Suppressor macrophage treated with lipopolysaccharide for 4 hours (primary cell): ENCODE measurements around the gene CD302.
"Not testable (repeated sequence)": the region's sequence is repeated elsewhere in the genome, so short reads cannot be mapped to it uniquely, and the experiment has no call there.

Source experiments
- DNase-seq: peaks from one replicate; pipeline ENCODE4 v3.0.0-alpha.2; 2020

Gene CD302, protein sequence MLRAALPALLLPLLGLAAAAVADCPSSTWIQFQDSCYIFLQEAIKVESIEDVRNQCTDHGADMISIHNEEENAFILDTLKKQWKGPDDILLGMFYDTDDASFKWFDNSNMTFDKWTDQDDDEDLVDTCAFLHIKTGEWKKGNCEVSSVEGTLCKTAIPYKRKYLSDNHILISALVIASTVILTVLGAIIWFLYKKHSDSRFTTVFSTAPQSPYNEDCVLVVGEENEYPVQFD

DNA sequence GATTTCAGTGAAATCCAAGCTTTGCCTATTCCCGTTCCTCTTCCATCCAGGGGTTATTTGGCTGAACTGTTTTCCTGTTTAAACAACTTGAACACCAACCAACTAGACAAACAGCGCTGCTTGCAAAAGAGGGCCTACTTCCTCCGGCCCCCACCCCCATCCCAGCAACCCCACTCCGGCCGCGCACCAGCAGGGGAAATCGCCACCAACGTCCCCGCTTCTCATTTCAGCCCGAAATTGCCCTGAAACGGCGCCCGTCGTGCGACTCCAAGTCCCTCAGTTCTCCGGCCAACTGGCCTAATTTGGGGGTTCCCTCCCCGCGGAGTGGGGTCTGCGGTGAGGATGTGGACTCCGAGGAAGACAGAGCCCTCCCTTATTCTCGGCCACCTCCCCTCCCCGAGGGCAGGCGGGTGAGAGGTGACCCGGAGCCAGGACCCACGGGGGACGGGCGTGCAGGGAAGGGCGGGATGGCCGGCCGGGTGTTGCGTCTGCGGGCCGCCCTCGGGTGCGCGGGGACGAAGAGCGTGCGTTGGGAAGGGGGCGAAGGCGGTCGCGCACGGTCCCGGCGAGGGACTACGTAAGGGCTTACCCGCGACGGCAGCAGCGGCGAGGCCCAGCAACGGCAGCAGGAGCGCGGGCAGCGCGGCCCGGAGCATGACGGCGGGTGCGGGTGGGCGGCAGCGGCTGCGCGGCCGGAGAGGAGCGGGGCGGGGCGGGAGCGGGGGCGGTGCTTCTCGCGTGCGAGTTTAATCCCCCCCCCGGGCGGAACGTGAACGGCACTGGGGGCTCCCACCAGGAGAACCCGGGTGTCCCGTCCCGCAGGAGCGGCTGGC lies at the start of gene CD302:
TSS of gene CD302 (minus strand) at position 666 of the 833 bp plus-strand sequence. CDS start at position 656, 10 bp downstream.
- DNase-seq, result peak; percentile 62

DNA sequence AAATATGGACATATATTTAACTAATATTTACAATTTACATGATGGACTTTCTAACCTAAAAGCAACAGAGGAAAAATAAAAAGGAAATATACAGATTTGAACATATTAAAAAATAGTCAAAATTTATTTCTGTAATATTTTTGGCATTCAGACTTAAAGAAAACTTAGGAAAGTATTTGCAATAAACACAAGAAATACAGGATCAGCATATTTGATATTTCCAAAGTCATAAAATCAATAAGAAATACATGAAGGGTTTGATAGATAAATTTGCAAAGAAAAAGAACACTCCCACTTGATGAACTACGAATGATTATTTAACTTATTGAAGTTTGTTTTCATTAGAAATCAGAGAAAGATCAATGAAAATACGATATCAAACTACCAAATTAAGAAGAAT lies 48.6 kb upstream of the CD302 start:
- no peak for DNase-seq

DNA sequence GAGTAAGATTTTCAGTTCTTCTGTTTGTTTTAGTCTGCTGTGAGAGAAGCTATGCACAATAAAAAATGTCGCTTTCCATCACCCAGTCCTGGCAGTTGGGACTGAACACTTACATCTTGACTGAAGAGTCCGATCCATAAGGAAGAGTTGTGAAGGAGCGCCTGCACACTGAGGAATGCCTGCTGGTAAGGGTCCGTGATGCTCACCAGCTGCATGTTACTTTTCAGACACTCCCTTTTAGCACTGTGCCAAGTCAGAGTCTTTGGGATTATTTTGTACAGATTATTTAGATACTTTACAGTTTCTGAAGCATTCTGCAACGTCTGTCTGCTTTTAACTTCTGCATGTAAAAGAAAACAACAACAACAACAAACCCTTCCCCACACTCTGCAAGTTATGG lies 42.6 kb upstream of the CD302 start:
- DNase-seq, result no peak

DNA sequence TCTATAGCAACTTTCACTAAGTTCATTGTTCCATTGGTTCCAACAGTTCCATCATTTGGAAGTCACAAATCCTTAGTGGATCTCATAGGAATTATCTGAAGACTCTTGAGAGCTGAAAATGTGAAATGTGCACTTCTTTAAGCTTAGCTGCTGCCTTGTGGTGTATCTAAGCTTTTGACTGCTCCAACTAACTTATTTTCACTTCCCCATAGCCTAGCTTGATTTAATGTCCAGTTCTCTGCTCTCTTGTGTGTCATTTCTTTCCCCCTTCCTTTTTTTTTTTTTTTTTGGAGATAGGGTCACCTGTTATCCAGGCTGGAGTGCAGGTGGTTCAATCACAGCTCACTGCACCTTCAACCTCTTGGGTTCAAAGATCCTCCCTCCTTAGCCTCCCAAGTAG lies 34.9 kb upstream of the CD302 start:
- peak; percentile 37 for DNase-seq

DNA sequence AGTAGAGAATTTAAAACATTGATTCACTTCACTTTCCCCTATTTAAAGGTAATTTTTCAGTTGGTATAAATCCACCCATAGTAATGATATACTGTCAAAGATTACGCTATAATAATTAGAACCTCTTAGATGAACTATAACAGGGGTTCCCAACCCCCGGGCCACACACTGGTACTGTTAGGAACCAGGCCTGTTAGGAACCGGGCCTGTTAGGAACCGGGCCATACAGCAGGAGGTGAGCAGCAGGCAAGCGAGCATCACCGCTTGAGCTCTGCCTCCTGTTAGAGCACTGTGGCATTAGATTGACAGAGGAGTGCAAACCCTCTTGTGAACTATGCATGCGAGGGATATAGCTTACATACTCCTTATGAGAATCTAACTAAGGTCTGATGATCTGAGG lies 34.0 kb upstream of the CD302 start:
- DNase-seq, result no peak

DNA sequence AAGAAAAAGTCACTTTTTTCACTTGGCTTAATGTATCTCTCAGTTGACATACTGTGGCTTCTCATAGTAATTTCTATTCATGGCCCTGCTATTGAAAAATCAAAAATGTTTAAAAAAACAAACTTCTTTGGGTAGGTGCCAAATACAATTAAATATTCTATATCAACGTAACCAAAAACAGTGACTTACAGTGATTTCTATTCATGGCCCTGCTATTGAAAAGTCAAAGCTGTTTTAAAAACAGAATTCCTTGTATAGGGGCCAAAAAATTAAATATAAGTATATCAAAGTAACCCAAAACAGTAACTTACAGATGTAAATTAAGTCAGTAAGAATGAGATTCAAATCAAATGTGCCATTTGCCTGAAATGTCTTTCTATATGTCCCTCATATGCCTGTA lies 31.4 kb upstream of the CD302 start:
- no peak for DNase-seq

DNA sequence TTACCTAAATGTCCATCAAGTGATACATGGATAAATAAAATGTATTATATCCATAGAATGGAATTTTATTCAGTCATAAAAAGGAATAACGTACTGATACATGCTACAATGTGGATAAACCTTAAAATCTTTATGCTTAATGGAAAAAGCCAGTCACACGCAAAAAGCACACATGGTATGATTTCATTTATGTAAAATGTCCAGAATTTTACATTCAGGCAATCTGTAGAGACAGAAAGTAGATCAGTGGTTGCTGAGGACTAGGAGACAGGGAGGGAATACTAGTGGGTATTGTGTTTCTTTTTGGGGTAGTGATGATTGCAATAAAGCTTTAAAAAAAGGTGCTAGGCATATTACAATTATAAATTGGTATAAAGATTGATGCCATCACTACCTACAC lies 30.7 kb upstream of the CD302 start:
- DNase-seq, result no peak

DNA sequence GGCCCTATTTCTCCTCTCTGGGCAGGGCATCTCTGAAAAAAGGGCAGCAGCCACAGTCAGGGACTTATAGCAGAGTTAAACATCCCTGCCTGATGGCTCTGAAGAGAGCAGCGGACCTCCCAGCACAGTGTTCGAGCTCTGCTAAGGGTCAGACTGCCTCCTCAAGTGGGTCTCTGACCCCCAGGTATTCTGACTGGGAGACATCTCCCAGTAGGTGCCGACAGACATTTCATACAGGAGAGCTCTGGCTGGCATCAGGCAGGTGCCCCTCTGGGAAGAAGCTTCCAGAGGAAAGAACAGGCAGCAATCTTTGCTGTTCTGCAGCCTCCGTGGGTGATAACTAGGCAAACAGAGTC lies 24.4 kb upstream of the CD302 start:
- not testable (repeated sequence) for DNase-seq

DNA sequence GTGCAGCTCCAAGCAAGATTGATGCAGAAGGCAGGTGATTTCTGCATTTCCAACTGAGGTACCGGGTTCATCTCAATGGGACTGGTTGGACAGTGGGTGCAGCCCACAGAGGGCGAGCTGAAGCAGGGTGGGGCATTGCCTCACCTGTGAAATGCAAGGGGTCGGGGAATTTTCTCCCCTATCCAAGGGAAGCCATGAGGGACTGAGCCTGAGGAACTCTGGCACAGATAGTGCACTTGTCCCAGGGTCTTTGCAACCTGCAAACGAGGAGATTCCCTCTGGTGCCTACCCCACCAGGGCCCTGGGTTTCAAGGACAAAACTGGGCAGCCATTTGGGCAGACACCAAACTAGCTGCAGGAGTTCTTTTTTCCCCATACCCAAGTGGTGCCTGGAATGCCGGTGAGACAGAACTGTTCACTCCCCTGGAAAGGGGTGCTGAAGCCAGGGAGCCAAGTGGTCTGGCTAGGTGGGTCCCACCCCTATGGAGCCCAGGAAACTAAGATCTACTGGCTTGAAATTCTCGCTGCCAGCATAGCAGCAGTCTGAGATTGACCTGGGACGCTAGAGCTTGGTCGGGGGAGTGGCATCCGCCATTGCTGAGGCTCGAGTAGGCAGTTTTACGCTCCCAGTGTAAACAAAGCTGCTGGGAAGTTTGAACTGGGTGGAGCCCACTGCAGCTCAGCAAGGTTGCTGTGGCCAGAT lies 23.9 kb upstream of the CD302 start:
- DNase-seq, result not testable (repeated sequence)

DNA sequence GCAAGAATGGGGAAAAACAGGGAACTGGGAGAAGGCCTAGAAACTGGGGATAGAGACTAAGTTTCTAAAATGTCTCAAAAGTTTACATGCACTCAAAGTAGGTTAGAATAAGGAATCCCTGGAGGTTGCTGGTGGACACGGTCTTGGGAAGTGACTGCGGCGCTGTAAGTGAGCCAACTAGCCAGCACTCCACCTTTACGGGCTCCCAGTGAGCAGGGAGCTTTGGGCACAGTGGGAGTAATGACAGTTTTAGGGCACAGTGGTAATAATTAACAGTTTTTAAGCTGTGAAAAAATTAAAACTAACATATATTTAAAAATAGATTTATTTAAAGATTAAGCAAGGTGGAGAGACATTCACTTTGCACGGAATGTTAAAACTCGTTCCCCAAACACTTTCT lies 20.9 kb upstream of the CD302 start:
- no peak for DNase-seq

DNA sequence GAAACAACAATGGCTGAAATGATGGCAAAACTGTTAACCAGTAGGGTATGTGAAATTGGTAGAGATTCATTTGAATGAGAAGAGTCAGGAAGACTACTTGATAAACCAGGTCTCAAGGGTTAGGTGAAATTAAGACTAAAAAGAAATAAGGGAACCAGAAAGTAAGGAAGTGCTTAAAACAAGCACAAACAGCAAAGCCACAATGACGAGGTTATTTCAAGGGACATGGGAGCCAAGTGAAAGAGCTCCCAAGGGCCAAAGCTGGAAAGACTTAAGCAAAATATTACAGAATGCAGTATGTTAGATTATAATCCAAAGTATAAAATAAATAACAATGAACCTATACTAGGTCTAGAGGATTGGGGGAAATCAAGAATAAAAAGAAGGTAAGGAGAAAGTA lies 19.3 kb upstream of the CD302 start:
- peak; percentile 43 for DNase-seq

DNA sequence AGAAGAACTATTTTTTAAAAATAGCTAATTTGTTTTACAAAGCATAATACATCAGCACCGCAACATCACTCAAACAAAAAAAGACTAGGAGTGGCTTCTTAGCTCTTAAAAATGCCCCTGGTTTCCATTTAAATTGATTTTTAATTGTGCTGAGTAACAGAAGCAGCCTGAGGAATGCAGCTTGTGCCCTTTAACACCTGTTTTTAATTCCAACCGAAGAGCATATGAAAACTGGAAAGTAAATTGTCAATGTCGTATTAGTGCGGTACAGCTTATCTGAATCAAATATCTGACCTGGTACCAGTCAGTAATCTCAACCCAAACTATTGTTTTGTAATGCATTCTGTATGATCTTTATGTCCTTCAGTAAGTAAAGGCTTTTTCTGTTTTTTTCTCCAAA lies 13.2 kb upstream of the CD302 start:
- DNase-seq, result no peak

DNA sequence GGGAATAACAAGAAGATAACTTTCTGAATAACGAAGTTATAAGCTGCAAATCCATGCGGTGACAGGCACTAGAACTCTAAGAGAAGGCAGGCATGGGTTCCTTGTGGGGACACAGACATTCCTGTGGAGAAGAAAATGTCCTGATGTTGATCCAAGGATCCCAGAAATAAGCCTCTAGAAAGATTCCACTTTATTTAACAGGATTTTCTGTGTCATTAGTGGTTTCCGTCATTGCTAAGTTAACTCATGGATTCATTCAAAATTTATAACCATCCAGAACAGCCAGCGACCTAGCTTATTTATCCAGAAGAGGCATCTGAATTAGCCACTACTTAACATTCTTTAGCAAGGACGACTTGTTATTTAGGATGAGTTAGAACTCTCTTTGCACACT lies 10.0 kb upstream of the CD302 start:
- DNase-seq, result no peak

DNA sequence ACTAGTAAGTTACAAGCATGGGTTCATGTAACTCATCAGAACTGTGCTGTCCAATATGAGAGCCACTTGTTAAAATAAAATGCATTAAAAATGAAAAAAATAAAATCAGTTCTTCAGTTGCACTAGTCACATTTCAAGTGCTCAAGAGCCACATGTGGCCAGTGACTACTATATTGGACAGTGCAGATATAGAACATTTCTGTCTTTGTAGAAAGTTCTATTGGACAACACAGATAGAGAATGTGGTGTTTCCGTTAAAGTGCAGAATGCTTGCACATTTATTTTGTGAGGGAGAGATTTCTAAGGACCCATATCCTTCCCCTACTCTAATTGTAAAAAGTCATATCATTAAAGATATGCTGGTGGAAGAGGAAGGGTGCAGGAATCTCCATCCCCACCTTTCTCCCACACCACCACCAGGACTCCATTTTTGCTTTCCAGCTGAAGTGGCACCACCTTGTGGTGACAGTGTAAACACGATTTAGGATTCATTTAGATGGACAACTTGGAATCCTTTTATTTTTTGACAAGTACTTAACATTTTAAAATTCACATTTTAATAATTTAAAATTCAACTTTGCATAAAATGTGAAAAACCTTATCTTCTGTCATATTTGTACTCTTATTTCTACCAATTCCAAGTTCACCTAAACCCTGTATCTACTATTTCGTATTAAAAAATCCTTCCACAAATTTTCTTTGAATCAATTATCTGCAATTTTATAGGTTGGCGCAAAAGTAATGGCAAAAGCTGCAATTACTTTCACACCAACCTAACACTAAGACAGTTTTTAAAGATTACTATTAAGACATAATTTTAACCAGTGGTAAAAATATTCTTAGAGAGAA lies 9.4 kb upstream of the CD302 start:
- DNase-seq, result peak; percentile 69

DNA sequence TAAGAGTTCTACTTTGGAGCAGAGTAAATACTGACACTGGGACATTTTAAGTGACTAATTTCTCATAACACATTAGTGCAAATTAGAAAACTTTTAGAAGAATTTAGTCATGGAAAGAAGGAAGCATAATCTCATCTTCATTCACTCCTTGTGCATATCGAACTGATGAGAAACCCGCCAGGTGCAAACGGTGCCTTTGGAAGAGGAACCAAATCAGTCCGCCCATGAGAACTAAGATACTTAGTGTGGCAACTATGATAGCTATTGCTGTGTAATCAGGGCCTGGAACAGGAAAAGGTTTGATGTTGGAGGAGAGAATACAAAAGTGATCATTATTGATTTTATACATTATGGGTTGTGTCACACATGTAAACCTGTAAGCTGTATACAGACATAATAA lies 6.9 kb upstream of the CD302 start:
- DNase-seq, result no peak

DNA sequence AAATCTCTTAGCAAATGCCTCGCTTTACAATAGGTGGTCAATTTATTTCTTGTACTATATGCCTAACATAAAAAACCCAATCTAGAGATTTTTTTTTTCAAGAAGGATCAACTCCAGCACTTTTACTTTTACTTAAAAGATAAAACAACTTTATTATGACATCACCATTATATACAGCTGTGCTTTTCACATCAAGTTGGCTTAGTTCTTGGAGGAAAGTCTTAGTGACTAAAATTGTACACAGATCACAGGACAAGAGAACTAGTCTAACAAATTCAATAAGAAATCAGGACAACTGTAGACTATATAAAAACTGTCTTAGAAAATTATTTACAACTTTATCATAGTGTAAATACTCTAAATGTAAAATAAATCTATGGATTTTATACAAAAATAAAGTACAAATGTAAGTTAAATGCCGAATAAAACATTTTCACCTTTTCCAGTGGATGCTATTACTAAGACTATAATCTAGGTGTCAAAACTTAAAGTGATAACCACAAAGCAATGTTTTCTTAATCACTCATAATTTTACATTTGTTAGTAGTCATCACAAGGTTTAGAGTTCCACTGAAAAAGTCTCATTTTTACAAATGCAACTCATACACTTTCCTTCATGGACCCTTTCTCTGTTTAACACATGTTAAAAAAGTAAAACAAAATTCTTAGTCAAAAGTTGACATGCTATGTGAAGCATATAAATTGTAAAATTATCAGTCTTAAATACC lies 5.4 kb upstream of the CD302 start:
- no peak for DNase-seq

DNA sequence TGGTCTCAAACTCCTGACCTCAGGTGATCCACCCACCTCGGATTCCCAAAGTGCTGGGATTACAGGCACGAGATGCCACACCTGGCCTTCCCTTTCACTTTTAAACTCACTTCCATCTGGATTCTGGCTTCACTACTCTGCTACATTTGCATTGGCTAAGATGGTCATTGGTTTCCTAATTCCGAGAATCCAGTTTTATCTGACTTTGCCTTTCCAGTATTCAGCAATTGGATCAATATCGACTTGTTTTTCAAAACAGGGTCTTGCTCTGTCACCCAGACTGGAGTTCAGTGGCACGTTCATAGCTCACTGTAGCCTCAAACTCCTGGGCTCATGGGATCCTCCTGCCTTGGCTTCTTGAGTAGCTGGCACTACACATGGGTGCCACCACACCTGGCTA lies 4.7 kb upstream of the CD302 start:
- no peak for DNase-seq

DNA sequence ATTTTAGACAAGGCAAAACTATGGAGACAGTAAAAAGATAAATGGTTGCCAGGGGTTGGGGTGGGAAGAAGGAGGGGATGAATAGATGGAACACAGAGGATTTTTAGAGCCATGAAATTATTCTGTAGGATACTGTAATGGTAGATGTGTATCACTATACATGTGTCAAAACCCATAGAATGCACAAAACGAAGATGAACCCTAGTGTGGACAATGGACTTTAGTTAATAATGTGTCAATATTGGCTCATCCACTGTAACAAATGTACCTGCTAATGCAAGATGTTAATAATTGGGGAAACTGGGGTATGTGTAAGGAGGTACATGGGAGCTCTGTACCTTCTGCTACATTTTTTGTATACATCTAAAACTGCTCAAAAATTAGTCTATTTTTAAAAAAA lies 1.8 kb upstream of the CD302 start:
- DNase-seq, result no peak

DNA sequence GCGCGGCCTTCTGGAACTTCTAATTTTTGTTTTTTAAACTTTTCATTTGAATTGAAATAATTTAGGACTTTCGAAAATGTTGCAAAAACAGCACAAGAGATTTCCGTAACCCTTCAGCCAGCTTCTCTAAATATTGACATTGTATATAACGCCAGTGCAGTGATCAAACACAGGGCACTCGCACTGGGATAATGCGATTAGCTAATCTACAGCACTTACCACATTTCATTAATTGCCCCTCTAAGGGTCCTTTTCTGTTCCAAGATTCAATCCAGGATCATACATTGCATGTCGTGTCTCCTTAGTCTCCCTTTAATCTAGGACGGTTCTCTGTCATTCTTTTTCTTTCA lies 343 bp upstream of the CD302 start:
- no peak for DNase-seq

DNA sequence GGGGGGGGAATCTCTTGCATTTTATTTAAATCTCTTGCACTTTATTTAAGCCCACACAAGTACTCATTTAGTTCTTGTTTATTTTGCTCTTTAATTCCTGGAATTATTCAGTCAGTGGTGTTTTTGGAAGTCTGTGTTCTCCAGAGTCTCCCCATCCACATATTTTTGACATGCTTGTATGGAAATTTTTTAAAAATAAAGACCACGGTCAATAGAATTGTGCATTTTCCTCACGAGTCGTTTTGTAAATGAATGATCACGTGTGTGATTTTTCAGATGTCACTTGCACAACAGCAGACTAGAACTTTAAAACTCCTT lies 824 bp downstream of the CD302 start:
- no peak for DNase-seq

DNA sequence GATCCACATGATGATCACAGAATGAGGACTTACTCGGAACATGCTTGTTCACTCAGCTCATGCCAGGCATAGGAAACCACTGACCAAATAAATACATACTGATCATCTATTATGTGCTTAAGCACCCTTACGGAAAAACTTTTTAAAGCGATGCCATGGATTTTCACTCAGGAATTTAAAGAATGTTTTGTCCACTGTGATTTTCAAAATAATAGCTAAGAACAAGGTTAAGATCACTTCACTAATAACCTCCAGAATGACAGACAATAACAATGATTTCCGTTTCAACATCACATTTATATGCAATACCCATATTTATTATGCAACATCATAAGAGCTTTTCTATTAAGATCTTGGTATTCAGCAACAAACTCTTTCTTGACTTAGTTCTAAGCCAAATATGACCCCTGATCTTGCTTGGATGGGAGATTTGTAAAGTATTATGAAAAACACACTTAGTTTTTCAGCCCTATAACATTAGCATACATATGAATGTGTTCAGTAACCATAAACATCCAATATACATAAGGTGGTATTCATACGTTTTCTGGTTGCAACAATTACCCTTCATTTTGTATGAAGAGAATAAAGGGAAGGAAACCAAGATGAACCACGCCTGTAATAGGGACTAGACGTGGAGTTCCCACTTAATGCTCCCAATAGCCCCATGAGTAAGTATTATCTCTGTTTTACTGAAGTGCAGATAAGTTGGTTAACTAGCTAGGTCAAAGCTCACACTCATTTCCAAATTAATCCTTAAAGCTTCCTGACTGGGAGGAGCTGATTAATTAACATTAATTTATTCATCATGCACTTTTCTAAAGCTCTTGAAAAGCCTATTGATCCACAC lies 1.9 kb downstream of the CD302 start:
- peak; percentile 57 for DNase-seq

DNA sequence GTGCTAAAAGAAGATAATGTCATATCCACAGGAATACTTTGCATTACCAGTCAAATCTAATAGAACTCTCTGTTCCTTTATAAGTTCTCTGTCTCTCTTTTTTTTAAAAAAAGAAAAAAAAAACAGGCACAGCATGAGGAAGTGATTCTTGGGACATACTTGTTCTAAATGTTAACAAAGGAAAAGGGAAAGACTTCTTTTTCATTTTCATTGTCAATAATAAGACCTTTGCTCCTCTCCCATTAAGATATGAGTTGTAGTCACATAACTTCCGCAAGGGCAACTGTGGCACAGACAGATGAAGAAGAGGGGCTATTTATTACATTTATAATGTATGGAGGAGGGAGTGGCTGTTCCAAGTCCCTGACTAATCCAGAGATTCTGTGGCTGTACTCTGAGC lies 4.7 kb downstream of the CD302 start:
- peak; percentile 73 for DNase-seq
